ENCODE data around the gene COBL.

GRCh38 chr7:51226916-51227535 is 89.6 kb downstream of the COBL start:
- TF ChIP-seq CTCF (optimal IDR thresholded peaks at IDR 0.05 in 1 of 3, IDR thresholded peaks at IDR 0.05 in 1 of 3, conservative IDR thresholded peaks at IDR 0.05 in 1 of 3; ENCODE audit: extremely low read depth in 1 of 3, insufficient read depth in 2 of 3, low read length in 3 of 3) = no peak
- no peak for TF ChIP-seq EZH2 (IDR thresholded peaks at IDR 0.05; ENCODE audit: low read length)
